Thyroid gland (tissue), 4 donors: Measurements from ENCODE around the gene GAS5. TPM values are rescaled to one million over a fixed set of nuclear protein-coding genes. Genes with fewer than 3 reads are reported as not detected.

Source experiments
- DNase-seq, 2 donors: peaks; one replicate each; pipeline ENCODE4 v3.0.0-alpha.2; 2019
- H3K27ac ChIP-seq, 3 donors: fragments of 200-600 bp; sonication (generic); 1 replicate in 2 of 3; 2 replicates in 1 of 3; pipeline ENCODE4 v1.5.1; 2016 to 2019; ENCODE audit warnings: mild to moderate bottlenecking in 1 of 3, moderate library complexity in 1 of 3
- H3K27me3 ChIP-seq: fragments of 200-600 bp; sonication (generic); one replicate; pipeline ENCODE4 v1.5.1; 2019
- H3K36me3 ChIP-seq, 2 donors: fragments of 200-600 bp; sonication (generic); one replicate each; pipeline ENCODE4 v1.5.1; 2016 to 2019
- H3K4me1 ChIP-seq, 2 donors: fragments of 200-600 bp; sonication (generic); one replicate each; pipeline ENCODE4 v1.5.1; 2017 to 2019
- H3K4me3 ChIP-seq, 3 donors: fragments of 200-600 bp; sonication (generic); replicated peaks in 1 of 3; 1 replicate in 2 of 3; 2 replicates in 1 of 3; pipeline ENCODE4 v1.5.1; 2016; ENCODE audit warnings: mild to moderate bottlenecking in 1 of 3
- H3K9me3 ChIP-seq: fragments of 200-600 bp; sonication (generic); one replicate; pipeline ENCODE4 v1.5.1; 2017
- POLR2A ChIP-seq, 2 donors: fragments of 450-650 bp; IDR thresholded peaks; one replicate each; pipeline ENCODE4 v1.6.1; 2017; ENCODE audit warnings: antibody characterized with exemption in 2 of 2, mild to moderate bottlenecking in 2 of 2, moderate library complexity in 1 of 2
- WGBS, 2 donors: methylation state at CpG; one replicate each; pipeline ENCODE4 v1.1.5; 2017; 5-methylcytosine and 5-hydroxymethylcytosine counted together
- intact Hi-C: fragments of 100-400 bp; cut with DNase I; formaldehyde crosslinking; loops from one replicate; pipeline ENCODE4 v1.15.1; 2023
- total RNA-seq, 4 donors: library from RNA; depleted of rRNA; stranded (reverse); fragments of >200 nt; gene quantifications; one replicate each; pipeline ENCODE4 v1.2.3, GENCODE V29; 2016
- TF ChIP-seq, protein P1 (sequence below), 6 experiments: fragments of 200-600 bp in 3 of 6; fragments of 450-650 bp in 3 of 6; sonication (generic) in 3 of 6; IDR thresholded peaks; one replicate each; pipeline ENCODE4 v1.5.1; 2016 to 2019; ENCODE audit warnings: antibody characterized with exemption in 6 of 6, mild to moderate bottlenecking in 2 of 6, inconsistent platforms in 1 of 6, moderate library complexity in 1 of 6

Gene GAS5
- total RNA-seq, 4 donors from 2014 or later: 162 to 625 (median 223) TPM

DNA sequence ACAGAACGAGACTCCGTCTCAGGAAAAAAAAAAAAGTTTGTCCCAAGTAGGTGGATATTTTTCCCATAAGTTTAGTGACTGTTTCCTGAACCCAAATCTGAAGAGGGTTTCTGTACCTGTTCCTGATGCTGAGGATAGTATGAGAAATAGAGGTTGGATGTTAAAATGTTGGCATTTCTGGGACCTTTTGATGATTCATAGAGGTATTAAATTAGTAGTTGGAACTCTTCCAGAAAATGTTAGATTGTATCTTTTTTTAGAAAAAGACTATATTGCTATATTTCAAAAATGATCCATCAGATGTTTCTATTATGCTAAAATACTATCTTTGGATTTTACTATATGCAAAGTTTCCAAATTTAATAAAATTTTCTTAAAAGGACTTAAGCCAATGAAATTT, 40.2 kb downstream of the GAS5 start:
- 90 to 95% methylated on average over 2 of the region's 2 CpGs for WGBS, 2 donors
- Histone ChIP-seq H3K27ac (no peak overlapping the region), H3K4me1 (peaks cover 5 to 10% of the 10 kb centered on the region in 2 donors), H3K9me3 (no peaks in the 10 kb centered on the region), H3K27me3 (no peaks in the 10 kb centered on the region), H3K4me3 (no peak overlapping the region), H3K36me3 (peaks cover 6 to 7% of the 10 kb centered on the region in 2 donors)
- no peak for DNase-seq
- TF ChIP-seq POLR2A (IDR thresholded peaks at IDR 0.05): no peak
- TF ChIP-seq, protein P1, sequence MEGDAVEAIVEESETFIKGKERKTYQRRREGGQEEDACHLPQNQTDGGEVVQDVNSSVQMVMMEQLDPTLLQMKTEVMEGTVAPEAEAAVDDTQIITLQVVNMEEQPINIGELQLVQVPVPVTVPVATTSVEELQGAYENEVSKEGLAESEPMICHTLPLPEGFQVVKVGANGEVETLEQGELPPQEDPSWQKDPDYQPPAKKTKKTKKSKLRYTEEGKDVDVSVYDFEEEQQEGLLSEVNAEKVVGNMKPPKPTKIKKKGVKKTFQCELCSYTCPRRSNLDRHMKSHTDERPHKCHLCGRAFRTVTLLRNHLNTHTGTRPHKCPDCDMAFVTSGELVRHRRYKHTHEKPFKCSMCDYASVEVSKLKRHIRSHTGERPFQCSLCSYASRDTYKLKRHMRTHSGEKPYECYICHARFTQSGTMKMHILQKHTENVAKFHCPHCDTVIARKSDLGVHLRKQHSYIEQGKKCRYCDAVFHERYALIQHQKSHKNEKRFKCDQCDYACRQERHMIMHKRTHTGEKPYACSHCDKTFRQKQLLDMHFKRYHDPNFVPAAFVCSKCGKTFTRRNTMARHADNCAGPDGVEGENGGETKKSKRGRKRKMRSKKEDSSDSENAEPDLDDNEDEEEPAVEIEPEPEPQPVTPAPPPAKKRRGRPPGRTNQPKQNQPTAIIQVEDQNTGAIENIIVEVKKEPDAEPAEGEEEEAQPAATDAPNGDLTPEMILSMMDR (IDR thresholded peaks at IDR 0.05): no peak
- intact Hi-C loops: loop anchor here (5.0 to 10.0 kb wide), 2 partner anchors 40 to 403 kb away; partner anchors contain the start of genes GAS5 and ZBTB37

DNA sequence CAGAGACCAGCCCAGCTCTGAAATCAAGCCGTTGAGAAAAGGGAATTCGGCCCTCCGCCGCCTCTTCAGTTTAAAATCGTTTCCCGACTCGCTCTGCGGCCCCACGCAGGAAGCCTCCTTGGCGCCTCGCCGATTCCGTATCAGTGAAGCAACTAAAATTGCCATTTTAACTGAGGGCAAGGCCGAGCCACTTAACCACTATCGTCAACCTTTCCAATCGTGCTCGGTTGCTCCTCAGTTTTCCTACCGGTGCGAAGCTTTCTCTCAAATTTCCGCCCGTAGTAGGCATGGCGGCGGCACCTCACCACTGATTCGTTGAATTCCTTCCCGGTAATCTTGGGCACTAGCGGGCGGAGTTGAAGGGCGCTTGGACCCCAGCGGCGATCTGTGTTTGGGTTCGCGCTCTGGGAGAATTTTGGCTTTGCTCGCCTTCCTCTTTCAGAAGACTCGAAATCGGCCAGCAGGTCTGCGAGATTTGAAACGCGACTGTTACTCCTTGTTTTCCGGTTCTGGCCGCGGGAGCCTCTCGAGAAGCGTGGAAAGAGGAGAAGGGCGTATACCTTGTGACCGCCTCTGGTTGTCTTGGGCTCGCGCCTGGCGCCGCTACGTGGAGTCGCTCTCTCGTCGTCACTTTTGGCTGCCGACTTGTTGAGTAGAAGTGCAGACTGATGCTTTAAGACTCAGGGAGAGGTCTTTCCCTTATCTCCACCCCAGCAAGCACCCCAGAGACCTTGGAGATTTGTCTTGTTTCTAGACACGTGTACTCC, 43.3 kb downstream of the GAS5 start, which contains the start of the genes CENPL and DARS2:
Gene CENPL (minus strand): TSS at position 569 of the 767 bp plus-strand sequence. CDS start 13,584 bp downstream, outside the sequence.
Gene DARS2 (plus strand): TSS at position 359 of the 767 bp plus-strand sequence. CDS start 557 bp downstream, outside the sequence.
- intact Hi-C loops: loop anchor here (5.0 to 10.0 kb wide), 2 partner anchors 43 to 400 kb away; partner anchors contain the start of genes GAS5 and ZBTB37
- Histone ChIP-seq H3K27ac (peak within 1 kb of the TSS; percentile 66 to 95 (median 80)), H3K4me1 (peaks cover 5 to 10% of the 10 kb centered on the region in 2 donors), H3K9me3 (no peaks in the 10 kb centered on the region), H3K27me3 (no peaks in the 10 kb centered on the region), H3K4me3 (peak within 1 kb of the TSS; percentile 26 to 84 (median 49)), H3K36me3 (no peaks in the 10 kb centered on the region)
- 1% methylated on average over 43 to 55 of the region's 55 CpGs for WGBS, 2 donors
- peak; percentile 97 to 99 for DNase-seq
- TF ChIP-seq, protein P1 (IDR thresholded peaks at IDR 0.05): no peak
- TF ChIP-seq POLR2A (IDR thresholded peaks at IDR 0.05): peak in 1 of 2 donors; percentile 58

GRCh38 chr1:173823781-173824314, 43.9 kb downstream of the GAS5 start:
- no peaks in the 10 kb centered on the region for H3K9me3 ChIP-seq
- H3K27me3 ChIP-seq: no peaks in the 10 kb centered on the region
- peak overlapping the region in 2 of 3 donors; percentile 80 to 95 for H3K27ac ChIP-seq
- DNase-seq: no peak
- peaks cover 5 to 10% of the 10 kb centered on the region in 2 donors for H3K4me1 ChIP-seq
- intact Hi-C loops: loop anchor here (10.0 kb wide), 1 partner anchor 399 kb away; no protein-coding TSS in a partner anchor
- no peaks in the 10 kb centered on the region for H3K36me3 ChIP-seq
- 1% methylated on average over 22 to 25 of the region's 25 CpGs for WGBS, 2 donors
- TF ChIP-seq, protein P1 (IDR thresholded peaks at IDR 0.05): no peak
- no peak for TF ChIP-seq POLR2A (IDR thresholded peaks at IDR 0.05)
- peak overlapping the region in 2 of 3 donors; percentile 49 to 84 for H3K4me3 ChIP-seq

- 97% methylated on average over 4 of the region's 4 CpGs for WGBS, 2 donors
- intact Hi-C loops: loop anchor here (10.0 kb wide), 1 partner anchor 397 kb away; no protein-coding TSS in a partner anchor
- TF ChIP-seq, protein P1 (IDR thresholded peaks at IDR 0.05): no peak
- no peak for TF ChIP-seq POLR2A (IDR thresholded peaks at IDR 0.05)
- H3K4me1 ChIP-seq: peaks cover 5 to 10% of the 10 kb centered on the region in 2 donors
- H3K4me3 ChIP-seq: no peak overlapping the region
- DNase-seq: no peak
- H3K27ac ChIP-seq: no peak overlapping the region
- no peaks in the 10 kb centered on the region for H3K9me3 ChIP-seq
- no peaks in the 10 kb centered on the region for H3K36me3 ChIP-seq
- H3K27me3 ChIP-seq: no peaks in the 10 kb centered on the region
These were observed 46.1 kb downstream of the GAS5 start for GRCh38 chr1:173821680-173822079.
